T-helper 9 cell (primary cell): Measurements from ENCODE around the gene JPH3.
A peak's percentile ranks its signal among the peaks of the same experiment; 100 is the strongest.
"Not testable (repeated sequence)": the region's sequence is repeated elsewhere in the genome, so short reads cannot be mapped to it uniquely, and the experiment has no call there.

Experiments
- DNase-seq: peaks from one replicate; pipeline ENCODE4 v3.0.0-alpha.2; 2020

The JPH3 gene

GRCh38 chr16:87701078-87701460 is 98.8 kb downstream of the JPH3 start:
- no peak for DNase-seq

- DNase-seq = no peak
Measured at GRCh38 chr16:87701505-87701921, 99.2 kb downstream of the JPH3 start.

- DNase-seq = peak; percentile 8
Measured at GRCh38 chr16:87702325-87702811, 100.1 kb downstream of the JPH3 start.

- DNase-seq = no peak
Measured at GRCh38 chr16:87703071-87703470, 100.8 kb downstream of the JPH3 start.

GRCh38 chr16:87703835-87704375 is 101.6 kb downstream of the JPH3 start:
- no peak for DNase-seq

- DNase-seq = no peak
Measured at GRCh38 chr16:87704754-87705353, 102.5 kb downstream of the JPH3 start.

- no peak for DNase-seq
Measured at GRCh38 chr16:87705771-87706277, 103.5 kb downstream of the JPH3 start.

- no peak for DNase-seq
Measured at GRCh38 chr16:87706278-87707000, 104.1 kb downstream of the JPH3 start.

- no peak for DNase-seq
Measured at GRCh38 chr16:87707097-87707496, 104.8 kb downstream of the JPH3 start.

- no peak for DNase-seq
Measured at GRCh38 chr16:87707714-87708580, 105.6 kb downstream of the JPH3 start.

- no peak for DNase-seq
Measured at GRCh38 chr16:87708881-87709638, 106.8 kb downstream of the JPH3 start.

- DNase-seq = no peak
Measured at GRCh38 chr16:87709677-87710076, 107.4 kb downstream of the JPH3 start.

GRCh38 chr16:87710887-87711286 is 108.6 kb downstream of the JPH3 start:
- no peak for DNase-seq

GRCh38 chr16:87712184-87712762 is 110.0 kb downstream of the JPH3 start:
- no peak for DNase-seq

GRCh38 chr16:87713451-87714229 is 111.3 kb downstream of the JPH3 start:
- DNase-seq = peak; percentile 31

- DNase-seq = no peak
Measured at GRCh38 chr16:87715231-87715630, 112.9 kb downstream of the JPH3 start.

GRCh38 chr16:87715658-87716057 is 113.3 kb downstream of the JPH3 start:
- DNase-seq = no peak

- DNase-seq = not testable (repeated sequence)
Measured at GRCh38 chr16:87718831-87719230, 116.5 kb downstream of the JPH3 start.

- DNase-seq = no peak
Measured at GRCh38 chr16:87720446-87720845, 118.1 kb downstream of the JPH3 start.

GRCh38 chr16:87721622-87722585 is 119.6 kb downstream of the JPH3 start:
- DNase-seq = no peak
